Measurements from ENCODE around the gene KIF1B. TPM values are rescaled to one million over a fixed set of nuclear protein-coding genes. Genes with fewer than 3 reads are reported as not detected.

Gene KIF1B
- total RNA-seq, 1 experiment from 2014 or later: 57.7 TPM

- no peak overlapping the region for H2BK15ac ChIP-seq (ENCODE audit: low read depth, low read length)
- H3K4ac ChIP-seq (ENCODE audit: low read depth, low read length): no peak overlapping the region
- H2BK12ac ChIP-seq (ENCODE audit: insufficient read length, low read depth, low read length): no peak overlapping the region
- Mint-ChIP-seq H3K27me3 (ENCODE audit: low read depth) (no peaks in the 10 kb centered on the region), H3K9me3 (no peaks in the 10 kb centered on the region), H3K27ac (peak overlapping the region in 1 of 3 experiments; percentile 93; a peak in 2 of 7 replicates), H3K4me1 (peaks cover 19 to 23% of the 10 kb centered on the region in 2 experiments), H3K36me3 (ENCODE audit: insufficient read depth in 1 of 3, low read depth in 3 of 3) (peaks cover 12 to 28% (median 14%) of the 10 kb centered on the region in 3 experiments; a peak in 6 of 7 replicates), H3K4me3 (no peak overlapping the region)
- no peak overlapping the region for H3K23ac ChIP-seq (ENCODE audit: insufficient read length, low read depth, low read length)
- H3K23me2 ChIP-seq (ENCODE audit: insufficient read length, low read depth, low read length, poor library complexity, severe bottlenecking): no peaks in the 10 kb centered on the region
- H3K56ac ChIP-seq (ENCODE audit: insufficient read length, low read depth, low read length): no peak overlapping the region
- no peak overlapping the region for H3K18ac ChIP-seq (ENCODE audit: insufficient read length, low read depth, low read length)
- no peak overlapping the region for H3T11ph ChIP-seq (ENCODE audit: low read length)
- no peaks in the 10 kb centered on the region for H3K79me1 ChIP-seq (ENCODE audit: insufficient read depth, low read depth, low read length, poor library complexity, severe bottlenecking)
- H3K27me3 ChIP-seq (ENCODE audit: insufficient read depth, low read length): no peaks in the 10 kb centered on the region
- H3K9ac ChIP-seq (ENCODE audit: extremely low read depth, insufficient read length, low read length): no peak overlapping the region
- no peak overlapping the region for H2BK20ac ChIP-seq (ENCODE audit: low read depth, low read length, poor library complexity, severe bottlenecking)
- H2BK120ac ChIP-seq (ENCODE audit: low read depth, low read length, poor library complexity, severe bottlenecking): no peak overlapping the region
- H3K4me1 ChIP-seq (ENCODE audit: insufficient read depth, low read length): no peaks in the 10 kb centered on the region
- H2AFZ ChIP-seq (ENCODE audit: low read length): no peak overlapping the region
- H3K9me3 ChIP-seq (ENCODE audit: control insufficient read depth, low read depth, low read length): no peaks in the 10 kb centered on the region
- H3K79me2 ChIP-seq (ENCODE audit: insufficient read depth, low read length): no peaks in the 10 kb centered on the region; the same call in 1 of the 2 replicates
- H2AK5ac ChIP-seq (ENCODE audit: insufficient read length, low read length): no peak overlapping the region
- H3K4me2 ChIP-seq (ENCODE audit: insufficient read depth, insufficient read length, low read length): no peak overlapping the region
- H3K27ac ChIP-seq (ENCODE audit: insufficient read length, low read depth, low read length): no peak overlapping the region
- no peak overlapping the region for H2BK5ac ChIP-seq (ENCODE audit: insufficient read length, low read length)
- no peak overlapping the region for H4K5ac ChIP-seq (ENCODE audit: insufficient read length, low read depth, low read length)
- no peak overlapping the region for H4K8ac ChIP-seq (replicated peaks; ENCODE audit: insufficient read length, low read depth, low read length)
- H3K14ac ChIP-seq (ENCODE audit: insufficient read depth, low read length): no peak overlapping the region
- WGBS (ENCODE audit: extremely low coverage, insufficient read length, low lambda C conversion rate): no CpG with 5 or more reads among the region's 4 CpGs
- no peak overlapping the region for H4K91ac ChIP-seq (ENCODE audit: insufficient read length, low read depth, low read length)
- H4K20me1 ChIP-seq (ENCODE audit: control insufficient read depth, insufficient read depth, insufficient read length): no peaks in the 10 kb centered on the region
- no peak for TF ChIP-seq CTCF (conservative IDR thresholded peaks at IDR 0.05)
- no peak for DNase-seq
These were observed 110.0 kb downstream of the KIF1B start for GRCh38 chr1:10320336-10320735.
